LNCaP clone FGC (cell line): Measurements from ENCODE around the gene CHAF1B.

Experiments used
- DNase-seq: peaks from one replicate; pipeline ENCODE4 v3.0.0-alpha.2; 2011; ENCODE audit warnings: low read depth
- H3K4me3 ChIP-seq: 2 replicates; pipeline ENCODE4 v1.5.1; 2011; ENCODE audit warnings: mild to moderate bottlenecking, low read depth, low read length, control low read depth
- TF ChIP-seq, protein P1 (sequence below): IDR thresholded peaks from 2 replicates; pipeline ENCODE4 v1.5.1; 2012; ENCODE audit warnings: mild to moderate bottlenecking; ENCODE audit not compliant: control insufficient read depth, insufficient read depth; ENCODE audit errors: extremely low read depth

Gene CHAF1B

DNA sequence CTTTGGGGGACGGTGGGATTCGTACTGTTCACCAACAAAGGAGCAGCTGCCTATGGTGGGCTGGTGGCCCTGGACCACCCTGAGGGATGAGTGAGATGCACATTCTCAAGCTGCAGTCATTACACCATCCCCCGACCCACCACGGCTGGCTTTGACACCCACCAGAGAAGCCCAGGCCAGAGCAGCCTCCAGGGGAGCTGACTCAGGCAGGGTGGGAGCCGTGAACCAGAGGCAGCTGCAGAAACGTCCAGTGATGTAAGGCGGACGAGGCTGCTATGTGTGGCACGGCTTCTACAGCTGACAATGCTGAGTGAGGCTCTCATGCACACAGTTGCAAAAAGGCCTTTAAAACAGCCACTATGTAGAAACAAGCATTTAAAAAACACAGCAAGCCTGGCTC is 40.1 kb downstream of the CHAF1B start:
- TF ChIP-seq, protein P1, sequence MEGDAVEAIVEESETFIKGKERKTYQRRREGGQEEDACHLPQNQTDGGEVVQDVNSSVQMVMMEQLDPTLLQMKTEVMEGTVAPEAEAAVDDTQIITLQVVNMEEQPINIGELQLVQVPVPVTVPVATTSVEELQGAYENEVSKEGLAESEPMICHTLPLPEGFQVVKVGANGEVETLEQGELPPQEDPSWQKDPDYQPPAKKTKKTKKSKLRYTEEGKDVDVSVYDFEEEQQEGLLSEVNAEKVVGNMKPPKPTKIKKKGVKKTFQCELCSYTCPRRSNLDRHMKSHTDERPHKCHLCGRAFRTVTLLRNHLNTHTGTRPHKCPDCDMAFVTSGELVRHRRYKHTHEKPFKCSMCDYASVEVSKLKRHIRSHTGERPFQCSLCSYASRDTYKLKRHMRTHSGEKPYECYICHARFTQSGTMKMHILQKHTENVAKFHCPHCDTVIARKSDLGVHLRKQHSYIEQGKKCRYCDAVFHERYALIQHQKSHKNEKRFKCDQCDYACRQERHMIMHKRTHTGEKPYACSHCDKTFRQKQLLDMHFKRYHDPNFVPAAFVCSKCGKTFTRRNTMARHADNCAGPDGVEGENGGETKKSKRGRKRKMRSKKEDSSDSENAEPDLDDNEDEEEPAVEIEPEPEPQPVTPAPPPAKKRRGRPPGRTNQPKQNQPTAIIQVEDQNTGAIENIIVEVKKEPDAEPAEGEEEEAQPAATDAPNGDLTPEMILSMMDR: no peak
- H3K4me3 ChIP-seq: no peak overlapping the region
- DNase-seq: no peak

DNA sequence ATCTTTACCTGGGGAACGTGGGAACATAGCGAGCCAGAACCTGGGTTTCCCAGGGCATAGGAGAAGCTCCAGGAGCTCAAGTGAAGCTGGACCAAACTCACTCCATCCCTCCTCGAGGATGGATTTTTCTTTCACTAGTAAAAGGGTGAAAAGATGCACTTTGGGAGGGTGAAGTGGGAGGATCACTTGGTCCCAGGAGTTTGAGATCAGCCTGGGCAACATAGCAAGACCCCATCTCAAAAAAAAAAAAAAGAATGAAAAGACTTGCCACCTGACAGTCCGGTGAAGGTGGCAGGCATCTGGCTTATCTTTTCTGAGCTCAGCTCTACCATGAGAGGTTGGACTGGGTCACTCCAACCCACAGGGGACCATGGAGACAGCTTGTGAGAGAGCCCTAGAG is 42.3 kb downstream of the CHAF1B start:
- DNase-seq: no peak
- TF ChIP-seq, protein P1: no peak
- H3K4me3 ChIP-seq: no peak overlapping the region

DNA sequence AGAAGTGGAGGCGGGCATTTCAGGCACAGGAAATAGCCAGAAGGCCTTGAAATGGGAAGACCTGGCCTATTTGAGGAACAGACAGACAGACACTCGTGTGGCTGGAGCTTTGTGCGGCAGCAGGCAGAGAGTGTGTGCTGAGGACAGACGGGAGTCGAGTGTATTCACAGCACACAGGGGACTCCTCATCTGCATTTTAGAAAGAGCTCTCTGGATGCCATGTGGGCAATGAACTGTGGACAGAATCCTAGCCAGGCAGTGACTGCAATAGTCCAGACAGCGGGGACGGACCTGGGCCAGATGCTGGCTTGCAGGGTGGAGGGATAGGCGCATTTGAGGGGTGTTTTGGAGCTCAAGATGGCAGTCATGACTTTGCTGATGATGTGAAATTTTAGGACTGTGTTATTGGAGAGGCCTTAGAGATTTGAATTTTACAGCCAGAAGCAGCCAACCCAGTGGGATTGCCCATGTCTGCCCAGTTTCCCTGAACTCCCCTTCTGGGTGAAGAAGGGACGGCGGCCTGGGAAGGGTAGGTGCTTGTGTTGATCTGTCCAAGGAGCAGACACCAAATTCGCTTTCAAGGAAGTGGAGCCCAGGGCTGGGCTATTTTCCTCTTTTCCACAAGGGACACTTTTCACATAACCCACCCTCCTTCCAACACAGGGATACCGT is 43.7 kb downstream of the CHAF1B start:
- no peak overlapping the region for H3K4me3 ChIP-seq
- no peak for DNase-seq
- TF ChIP-seq, protein P1: no peak

DNA sequence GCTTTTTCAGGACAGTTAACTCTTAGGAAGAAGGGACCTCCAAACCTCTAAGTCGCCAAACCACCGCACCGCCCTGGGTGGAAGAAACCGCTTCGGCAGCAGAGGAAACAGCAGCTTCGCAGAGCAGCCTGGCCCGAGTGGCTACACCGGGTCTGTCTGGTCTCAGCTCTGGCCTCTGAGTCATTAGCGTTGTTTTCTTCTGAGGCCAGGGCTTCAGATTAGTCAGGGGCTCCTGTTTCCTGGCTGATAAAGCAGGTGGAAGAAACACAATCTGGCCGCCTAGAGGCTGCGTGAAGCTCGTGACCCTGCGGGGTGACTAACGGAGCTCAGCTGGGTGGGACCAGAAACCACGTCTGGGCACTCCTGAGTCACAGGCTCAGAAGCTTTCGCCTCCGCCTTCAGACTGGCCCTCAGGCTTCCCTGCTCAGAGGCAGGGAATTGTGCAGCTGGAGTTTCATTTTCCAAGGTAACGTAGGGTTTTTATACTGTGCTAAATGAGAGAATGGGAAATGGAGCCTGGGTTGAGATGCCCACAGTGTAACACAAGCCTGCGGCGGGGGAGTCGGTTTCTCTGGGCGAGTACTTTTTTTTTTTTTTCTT is 44.9 kb downstream of the CHAF1B start:
- no peak for DNase-seq
- no peak overlapping the region for H3K4me3 ChIP-seq
- TF ChIP-seq, protein P1: no peak

DNA sequence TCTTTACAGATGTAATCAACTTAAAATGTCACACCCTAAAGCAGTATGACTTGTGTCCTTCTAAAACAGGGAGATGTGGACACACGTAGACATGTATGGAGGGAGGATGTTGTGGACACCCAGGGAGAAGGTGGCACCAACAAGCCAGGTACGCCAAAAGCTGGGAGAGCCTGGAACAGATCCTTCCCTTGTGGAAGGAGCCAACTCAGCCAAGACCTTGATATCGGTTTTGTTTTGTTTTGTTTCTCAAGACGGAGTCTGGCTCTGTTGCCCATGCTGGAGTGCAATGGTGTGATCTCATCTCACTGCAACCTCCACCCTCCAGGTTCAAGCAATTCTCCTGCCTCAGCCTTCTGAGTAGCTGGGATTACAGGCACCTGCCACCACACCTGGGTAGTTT is 45.6 kb downstream of the CHAF1B start:
- H3K4me3 ChIP-seq: no peak overlapping the region
- TF ChIP-seq, protein P1: no peak
- DNase-seq: no peak

DNA sequence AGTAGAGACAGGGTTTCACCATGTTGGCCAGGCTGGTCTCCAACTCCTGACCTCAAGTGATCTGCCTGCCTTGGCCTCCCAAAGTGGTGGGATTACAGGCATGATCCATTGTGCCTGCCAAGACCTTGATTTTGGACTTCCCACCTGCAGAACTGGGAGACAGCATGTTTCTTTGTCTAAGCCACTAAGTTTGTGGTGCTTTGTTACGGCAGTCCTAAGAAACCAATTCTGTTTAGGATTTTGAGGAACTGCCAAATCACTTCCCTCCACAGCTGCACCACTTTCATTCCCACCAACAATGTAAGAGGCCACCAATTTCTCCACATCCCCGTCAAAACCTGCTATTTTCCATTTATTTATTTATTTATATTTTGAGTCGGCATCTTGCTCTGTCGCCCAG is 46.1 kb downstream of the CHAF1B start:
- no peak for DNase-seq
- H3K4me3 ChIP-seq: no peak overlapping the region
- TF ChIP-seq, protein P1: no peak
